Inflammatory macrophage (primary cell): Measurements from ENCODE around the gene MROH2A.
"Not testable (repeated sequence)": the region's sequence is repeated elsewhere in the genome, so short reads cannot be mapped to it uniquely, and the experiment has no call there.

Experiments
- DNase-seq, 2 donors: peaks; one replicate each; pipeline ENCODE4 v3.0.0-alpha.2; 2020 to 2022
- total RNA-seq, 18 experiments: gene quantifications; one replicate each; lab custom pipeline; 2026; ENCODE audit warnings: mixed read lengths in 6 of 18, inconsistent platforms in 2 of 18; lab: John Stamatoyannopoulos, UW

The MROH2A gene
- total RNA-seq, result 0 to 0.19 (median 0) reads per million in 18 experiments

- DNase-seq, result no peak
Measured at GRCh38 chr2:233778030-233778429, at the start of gene MROH2A. TSS of gene MROH2A (plus strand) at chr2:233778330. CDS start at chr2:233779359, 1,029 bp downstream.

GRCh38 chr2:233728723-233729301 is 49.3 kb upstream of the MROH2A start, which contains the start of gene UGT1A3:
TSS of gene UGT1A3 (plus strand) at chr2:233729042. CDS start at chr2:233729127, 85 bp downstream.
- DNase-seq, result no peak

- not testable (repeated sequence) for DNase-seq
Measured at GRCh38 chr2:233736868-233737653, 41.1 kb upstream of the MROH2A start.

GRCh38 chr2:233740870-233741269 is 37.3 kb upstream of the MROH2A start:
- DNase-seq, result no peak

- no peak for DNase-seq
Measured at GRCh38 chr2:233743464-233744259, 34.5 kb upstream of the MROH2A start.

GRCh38 chr2:233745073-233745755 is 32.9 kb upstream of the MROH2A start:
- DNase-seq, result no peak

GRCh38 chr2:233745838-233746237 is 32.3 kb upstream of the MROH2A start:
- not testable (repeated sequence) for DNase-seq

- DNase-seq, result no peak
Measured at GRCh38 chr2:233746475-233747282, 31.5 kb upstream of the MROH2A start.

GRCh38 chr2:233747283-233747544 is 30.9 kb upstream of the MROH2A start:
- DNase-seq, result no peak

- not testable (repeated sequence) for DNase-seq
Measured at GRCh38 chr2:233750689-233751088, 27.4 kb upstream of the MROH2A start.

GRCh38 chr2:233751212-233752009 is 26.7 kb upstream of the MROH2A start:
- not testable (repeated sequence) for DNase-seq

GRCh38 chr2:233754872-233755611 is 23.1 kb upstream of the MROH2A start:
- no peak for DNase-seq

GRCh38 chr2:233756429-233757081 is 21.6 kb upstream of the MROH2A start:
- DNase-seq, result no peak

- DNase-seq, result no peak
Measured at GRCh38 chr2:233758141-233758540, 20.0 kb upstream of the MROH2A start.

- no peak for DNase-seq
Measured at GRCh38 chr2:233758849-233759248, 19.3 kb upstream of the MROH2A start.

GRCh38 chr2:233760043-233760442 is 18.1 kb upstream of the MROH2A start, which contains the start of gene UGT1A1:
TSS of gene UGT1A1 (plus strand) at chr2:233760270. CDS start at chr2:233760288, 18 bp downstream.
- no peak for DNase-seq

- DNase-seq, result no peak
Measured at GRCh38 chr2:233761040-233761769, 16.9 kb upstream of the MROH2A start.

GRCh38 chr2:233764264-233764663 is 13.9 kb upstream of the MROH2A start:
- peak in 1 of 2 donors; percentile 12 for DNase-seq

GRCh38 chr2:233764761-233765160 is 13.4 kb upstream of the MROH2A start:
- DNase-seq, result no peak
